IMR-90 (cell line): Measurements from ENCODE around the gene MTOR. TPM values are rescaled to one million over a fixed set of nuclear protein-coding genes. Genes with fewer than 3 reads are reported as not detected.

Experiments used
- microRNA-seq, 2 experiments: library from miRNA; stranded (forward) in 1 of 2; unstranded in 1 of 2; fragments of 10-50 nt in 1 of 2; fragments of <30 nt in 1 of 2; gene quantifications in 1 of 2; microRNA quantifications in 1 of 2; one replicate each; pipeline versions ENCODE3 to v1.1.0; 2013 to 2020; ENCODE audit not compliant: insufficient read depth in 1 of 2, insufficient read length in 1 of 2, unreplicated experiment in 1 of 2
- polyA plus RNA-seq, 3 experiments: library from polyadenylated mRNA; depleted of rRNA; stranded (reverse); fragments of >200 nt; gene quantifications; 2 replicates each; pipeline ENCODE4 v1.2.3, GENCODE V29; 2012; ENCODE audit warnings: low replicate concordance in 1 of 3
- small RNA-seq, 5 experiments: library from RNA; depleted of rRNA; stranded (forward); fragments of <200 nt; gene quantifications; one replicate each; pipeline ENCODE3, GENCODE V24; 2012
- total RNA-seq: library from RNA; depleted of rRNA; stranded (reverse); fragments of >200 nt; gene quantifications from 2 replicates; pipeline ENCODE4 v1.2.3, GENCODE V29; 2012; rRNA removed

The MTOR gene
- total and polyA plus RNA-seq, 2 of the 4 experiments (the other 2 are of a cell fraction) = 19.2 to 36.7 TPM

Small RNA genes lying within 50 kb of the gene (microRNA-seq; reads per million reads assigned to microRNA genes)
- gene RNU6-291P (ENCODE audit: insufficient read depth, insufficient read length) = not detected
- gene RNU6-537P (ENCODE audit: insufficient read depth, insufficient read length) = not detected
- gene RPL39P6 (ENCODE audit: insufficient read depth, insufficient read length) = not detected

Small RNA genes lying within 50 kb of the gene (small RNA-seq; reads per million reads assigned to genes)
- gene RNU6-291P (0 reads per million in 5 experiments), gene RNU6-537P (0.07 to 68.7 (median 0.89) reads per million in 5 experiments), gene RPL39P6 (0 reads per million in 5 experiments)

Other genes starting within 250 kb of the MTOR start
- gene TARDBP, start 249.9 kb downstream of the MTOR start, total RNA-seq = 36.7 and 98.0 TPM in 2 replicates
- gene TARDBP, start 249.9 kb downstream of the MTOR start, polyA plus RNA-seq (2012; rRNA removed) = 161 and 196 TPM in 2 replicates
- gene MASP2, start 215.3 kb downstream of the MTOR start, total RNA-seq = not detected in 2 replicates
- gene MASP2, start 215.3 kb downstream of the MTOR start, polyA plus RNA-seq (2012; rRNA removed) = 0.03 and 0.04 TPM in 2 replicates
- 23.1 and 25.6 TPM in 2 replicates for gene SRM, start 202.5 kb downstream of the MTOR start, total RNA-seq
- 160 and 203 TPM in 2 replicates for gene SRM, start 202.5 kb downstream of the MTOR start, polyA plus RNA-seq (2012; rRNA removed)
- gene EXOSC10, start 162.7 kb downstream of the MTOR start, total RNA-seq = 56.4 and 64.5 TPM in 2 replicates
- 63.5 and 66.0 TPM in 2 replicates for gene EXOSC10, start 162.7 kb downstream of the MTOR start, polyA plus RNA-seq (2012; rRNA removed)
- under 0.01 TPM in 1 of 2 replicates, not detected in the other for gene ANGPTL7, start 73.2 kb downstream of the MTOR start, total RNA-seq
- gene ANGPTL7, start 73.2 kb downstream of the MTOR start, polyA plus RNA-seq (2012; rRNA removed) = not detected in 2 replicates
- 4.7 and 6.3 TPM in 2 replicates for gene UBIAD1, start 10.6 kb upstream of the MTOR start, total RNA-seq
- 9.4 and 9.5 TPM in 2 replicates for gene UBIAD1, start 10.6 kb upstream of the MTOR start, polyA plus RNA-seq (2012; rRNA removed)
- not detected in 2 replicates for gene DISP3, start 216.6 kb upstream of the MTOR start, total RNA-seq
- 0.03 and 0.05 TPM in 2 replicates for gene DISP3, start 216.6 kb upstream of the MTOR start, polyA plus RNA-seq (2012; rRNA removed)